SH-SY5Y (cell line): ENCODE measurements around the gene TIMMDC1.

Experiments used
- GATA2 ChIP-seq: IDR thresholded peaks from 2 replicates; pipeline ENCODE4 v1.6.1; 2011; ENCODE audit warnings: mild to moderate bottlenecking, low read depth, low read length
- GATA3 ChIP-seq: IDR thresholded peaks from 2 replicates; pipeline ENCODE4 v1.6.1; 2011; ENCODE audit warnings: low read depth, mild to moderate bottlenecking, low read length, moderate library complexity

- TF ChIP-seq GATA2 = no peak
- TF ChIP-seq GATA3 = no peak
Observed at GRCh38 chr3:119571688-119572087, 73.3 kb downstream of the TIMMDC1 start.
